Skeletal muscle cell (primary cell): ENCODE measurements around the gene MATN4.

ENCODE experiments used
- DNase-seq: peaks from one replicate; pipeline ENCODE4 v3.0.0-alpha.2; 2010; ENCODE audit warnings: low read depth
- H3K4me3 ChIP-seq: 2 replicates; pipeline ENCODE4 v1.5.1; 2011; ENCODE audit warnings: low read depth, mild to moderate bottlenecking, control low read depth, low read length, moderate library complexity

The MATN4 gene

GRCh38 chr20:45341939-45342854 is 34.1 kb upstream of the MATN4 start:
- no peak for DNase-seq
- H3K4me3 ChIP-seq: no peak overlapping the region

GRCh38 chr20:45341579-45341938 is 33.5 kb upstream of the MATN4 start:
- H3K4me3 ChIP-seq: no peak overlapping the region
- no peak for DNase-seq

DNA sequence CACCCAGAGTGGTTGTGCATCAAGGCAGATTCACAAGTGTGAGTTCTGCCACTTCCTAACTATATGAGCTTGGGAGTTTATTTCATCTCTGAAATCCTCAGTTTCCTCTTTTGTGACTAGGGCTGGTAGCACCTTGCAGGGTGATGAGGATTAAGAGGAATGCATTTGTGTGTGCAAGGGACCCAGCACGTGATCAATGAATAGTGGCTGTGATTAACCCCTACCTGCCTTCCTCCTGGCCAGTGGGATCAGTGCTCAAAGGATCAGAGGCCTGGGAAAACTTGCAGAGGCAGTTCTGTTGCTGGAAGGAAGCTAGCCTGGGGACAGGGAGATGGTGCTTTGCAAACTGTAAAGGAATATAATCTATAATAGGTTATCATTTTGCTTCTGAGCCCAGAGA is 32.9 kb upstream of the MATN4 start:
- no peak overlapping the region for H3K4me3 ChIP-seq
- no peak for DNase-seq

DNA sequence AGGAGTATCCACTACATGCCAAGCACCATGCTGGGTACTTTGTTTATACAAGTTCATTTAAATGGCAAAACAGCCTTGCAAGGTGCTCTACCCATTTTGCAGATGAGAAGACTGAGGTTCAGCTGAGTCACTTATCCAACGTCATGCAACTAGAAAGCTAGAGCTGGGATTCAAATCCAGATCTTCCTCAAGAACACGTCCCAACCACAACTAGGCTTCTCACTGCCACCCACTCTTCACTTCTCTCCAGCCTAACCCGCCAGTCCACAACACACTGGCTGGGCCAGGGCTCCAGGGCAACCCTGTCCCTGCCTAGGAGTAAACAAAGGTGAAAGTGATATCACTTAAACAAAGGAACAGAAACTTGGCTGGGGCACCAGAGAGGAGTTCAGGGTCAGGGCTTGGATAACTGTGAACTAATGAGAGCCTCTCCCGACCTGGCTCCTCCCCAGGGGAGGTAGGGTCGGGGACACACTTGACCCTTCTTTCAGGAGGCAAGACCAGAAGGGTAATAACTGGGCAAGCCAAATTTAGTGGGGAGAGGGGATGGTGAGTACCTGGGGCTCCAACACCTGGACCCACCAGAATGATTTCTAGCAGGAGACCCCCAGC is 32.2 kb upstream of the MATN4 start:
- H3K4me3 ChIP-seq: no peak overlapping the region
- no peak for DNase-seq

GRCh38 chr20:45339799-45340198 is 31.7 kb upstream of the MATN4 start:
- no peak overlapping the region for H3K4me3 ChIP-seq
- DNase-seq: no peak

- no peak for DNase-seq
- H3K4me3 ChIP-seq: no peak overlapping the region
These were observed 31.0 kb upstream of the MATN4 start for GRCh38 chr20:45339084-45339483.

DNA sequence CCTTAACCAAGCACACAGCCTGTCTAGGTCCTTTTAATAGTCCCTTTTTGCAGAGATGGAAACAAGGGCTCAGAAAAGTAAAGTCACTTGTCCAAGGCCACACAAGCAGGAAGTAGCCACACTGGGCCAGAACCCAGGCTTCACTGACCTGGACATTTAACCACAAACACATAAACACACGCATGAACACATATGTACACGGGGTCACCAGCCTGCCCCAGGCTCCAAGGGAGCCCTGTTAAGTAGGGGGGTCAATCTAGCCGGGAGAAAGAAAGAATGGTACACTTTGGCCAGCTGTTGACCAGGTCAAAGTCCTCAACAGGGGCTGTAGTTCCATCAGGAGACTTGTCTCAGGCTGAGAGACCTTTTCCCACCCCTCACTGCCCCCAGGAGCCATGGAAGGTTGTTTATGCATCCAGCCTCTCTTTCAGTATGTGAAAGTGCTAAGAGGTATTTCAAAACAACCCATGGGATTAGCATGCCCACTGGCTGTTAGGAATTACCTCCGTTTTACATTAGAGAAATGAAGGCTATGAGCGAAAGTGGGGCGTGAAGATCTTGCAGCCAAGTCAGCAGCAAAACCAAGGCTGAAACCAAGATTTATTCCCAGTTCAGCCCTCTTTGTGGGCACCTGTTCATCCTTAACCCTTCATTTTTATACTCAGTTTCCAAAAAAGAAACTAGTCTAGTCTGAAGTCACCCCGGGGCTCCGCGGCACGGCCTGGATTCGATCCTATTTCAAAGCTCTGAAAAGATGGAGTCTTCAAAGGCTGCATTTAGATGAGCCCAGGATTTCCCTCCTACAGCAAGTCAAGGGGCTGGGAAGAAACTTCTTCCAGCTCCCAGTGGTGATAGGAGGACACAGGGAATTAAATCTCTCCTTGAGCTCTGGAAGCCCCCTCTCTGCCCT is 30.3 kb upstream of the MATN4 start:
- no peak overlapping the region for H3K4me3 ChIP-seq

DNA sequence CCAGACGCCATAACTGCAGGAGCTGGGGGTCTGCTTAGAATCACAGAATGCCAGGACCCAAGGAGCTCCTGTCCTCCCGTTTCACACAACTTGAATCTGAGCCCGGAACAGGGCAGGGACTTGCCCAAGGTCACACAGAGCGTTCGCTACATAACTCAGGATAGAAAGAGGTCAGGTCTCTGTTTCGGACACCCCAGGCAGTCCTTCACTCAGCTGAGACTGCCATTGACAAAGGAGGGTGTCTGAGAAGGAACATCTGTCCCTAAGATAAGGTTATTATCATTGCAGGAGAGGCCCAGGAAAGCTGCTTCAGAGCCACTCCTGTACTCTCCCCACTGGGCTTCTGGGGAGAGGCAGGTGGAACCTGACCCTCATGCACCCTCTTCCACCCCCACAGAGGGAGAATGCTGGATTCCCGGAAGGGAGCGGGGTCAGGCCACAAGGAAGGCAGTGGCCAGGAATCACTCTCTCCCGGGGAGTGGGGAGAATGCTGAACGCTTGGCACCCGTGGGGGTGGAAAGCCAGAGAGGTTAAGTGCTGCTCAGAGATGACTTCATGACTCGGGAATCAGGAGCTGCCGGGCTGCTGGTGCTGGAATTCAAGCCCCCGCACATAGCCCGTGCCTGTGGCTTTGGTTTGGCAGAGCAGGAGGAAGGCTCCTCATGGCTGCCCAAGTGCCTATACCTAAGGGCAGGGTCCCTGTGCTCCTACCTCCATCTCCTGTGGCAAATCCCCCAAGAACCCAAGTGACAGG is 29.4 kb upstream of the MATN4 start:
- H3K4me3 ChIP-seq: no peak overlapping the region
- peak; percentile 71 for DNase-seq

More for the DNA sequence above, 30.3 kb upstream of the MATN4 start:
- DNase-seq: no peak

DNA sequence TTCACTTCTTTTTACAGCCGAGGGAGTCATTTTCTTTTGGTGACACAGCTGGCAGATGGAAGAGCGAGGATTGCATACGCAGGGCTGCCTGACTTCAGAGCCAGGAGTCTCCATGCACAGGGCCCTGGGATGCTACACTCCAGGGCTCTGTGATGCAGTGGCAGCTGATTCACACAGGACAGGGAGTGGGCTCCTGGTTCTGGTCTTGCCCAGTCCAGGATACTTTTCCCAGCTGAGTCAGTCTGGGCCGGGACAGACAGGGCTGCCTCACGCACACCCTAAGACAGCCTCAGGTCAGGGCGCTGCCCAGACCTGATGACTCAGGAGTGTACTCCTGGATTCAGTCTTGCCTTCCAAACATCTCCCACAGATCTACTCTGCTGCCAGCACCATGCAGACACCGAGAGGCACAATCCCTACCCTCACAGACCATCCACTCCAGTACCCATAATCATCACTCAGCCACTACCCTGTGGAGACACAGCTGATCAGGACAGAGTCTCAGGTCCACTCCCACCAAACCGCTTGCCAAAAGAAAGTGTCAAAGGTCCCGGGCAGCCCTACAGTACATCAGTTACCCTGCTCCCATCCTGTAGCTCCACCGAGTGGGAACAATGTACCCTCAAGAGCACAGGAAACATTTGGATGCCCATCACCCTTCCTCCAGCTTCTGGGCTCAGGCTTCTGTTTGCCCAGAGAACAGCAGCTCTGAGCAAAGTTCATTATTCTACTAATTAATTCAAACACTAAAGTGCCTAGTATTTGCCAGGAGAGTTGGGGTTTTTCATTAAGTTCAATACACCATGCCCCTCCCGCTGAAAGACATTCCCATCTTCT is 28.6 kb upstream of the MATN4 start:
- DNase-seq: peak; percentile 71
- no peak overlapping the region for H3K4me3 ChIP-seq

DNA sequence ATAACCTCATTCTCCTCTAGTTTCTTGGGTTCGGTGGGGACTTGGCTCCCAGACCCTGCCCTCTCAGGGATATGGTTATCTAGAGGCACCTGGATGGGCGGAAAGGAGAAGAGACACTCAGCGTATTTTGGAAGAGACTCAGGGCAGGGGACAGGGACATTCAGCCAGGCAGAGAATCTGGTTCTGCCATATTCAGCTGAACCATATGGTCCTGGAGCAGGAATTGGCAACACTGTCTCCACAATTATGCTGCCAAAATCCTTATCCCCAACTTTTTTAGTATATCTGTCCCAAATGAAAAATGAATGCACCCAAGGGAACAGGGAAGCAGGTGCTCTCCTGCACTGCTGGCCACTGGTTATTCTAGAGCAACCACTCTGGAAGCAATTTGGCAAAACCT is 22.4 kb upstream of the MATN4 start:
- no peak overlapping the region for H3K4me3 ChIP-seq
- no peak for DNase-seq

- no peak overlapping the region for H3K4me3 ChIP-seq
- no peak for DNase-seq
These were observed 21.6 kb upstream of the MATN4 start for GRCh38 chr20:45329497-45330319.

DNA sequence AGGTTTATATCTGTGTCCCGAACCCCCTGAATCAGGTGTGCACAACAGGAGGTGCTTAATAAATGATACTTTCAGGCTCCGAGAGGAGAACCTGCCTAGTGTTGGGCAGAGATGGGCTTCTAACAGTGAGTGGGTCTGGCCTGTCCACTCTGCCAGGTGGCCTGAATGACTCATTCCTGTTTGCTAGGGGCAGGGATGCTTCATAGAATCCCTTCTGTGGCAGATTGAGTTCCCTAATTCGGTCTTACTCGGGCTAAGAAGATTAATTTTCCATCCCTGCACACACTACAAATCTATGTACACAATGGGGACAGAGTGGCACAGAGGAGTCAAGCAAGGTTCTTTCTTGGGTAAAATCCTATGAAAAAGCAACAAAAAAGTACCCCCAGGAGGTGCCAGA is 20.4 kb upstream of the MATN4 start:
- no peak for DNase-seq
- no peak overlapping the region for H3K4me3 ChIP-seq

DNA sequence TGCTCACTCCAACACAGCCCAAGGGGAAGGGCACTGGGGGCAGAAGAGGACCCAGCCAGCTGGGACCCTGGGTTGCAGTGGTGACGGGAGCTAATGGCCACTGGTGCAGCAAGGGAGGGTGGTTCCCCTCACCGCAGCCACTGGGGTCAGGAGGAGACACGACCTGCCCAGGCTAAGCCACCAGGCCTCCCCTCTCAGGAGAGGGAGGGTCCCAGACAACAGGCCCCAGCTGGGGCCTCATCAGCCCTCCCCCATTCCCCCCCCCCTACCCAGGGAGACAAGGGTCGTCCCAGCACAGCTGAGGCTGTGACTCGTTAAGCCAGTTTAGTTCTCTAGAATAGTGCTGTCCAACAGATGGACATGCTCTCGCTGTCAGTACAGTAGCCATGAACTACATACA is 17.3 kb upstream of the MATN4 start:
- H3K4me3 ChIP-seq: no peak overlapping the region
- no peak for DNase-seq

- no peak overlapping the region for H3K4me3 ChIP-seq
- no peak for DNase-seq
These were observed 15.6 kb upstream of the MATN4 start for GRCh38 chr20:45323731-45324130.

GRCh38 chr20:45322952-45323383 is 14.9 kb upstream of the MATN4 start:
- no peak overlapping the region for H3K4me3 ChIP-seq
- no peak for DNase-seq

- H3K4me3 ChIP-seq: no peak overlapping the region
- DNase-seq: no peak
These were observed 13.0 kb upstream of the MATN4 start for GRCh38 chr20:45320948-45321595.

DNA sequence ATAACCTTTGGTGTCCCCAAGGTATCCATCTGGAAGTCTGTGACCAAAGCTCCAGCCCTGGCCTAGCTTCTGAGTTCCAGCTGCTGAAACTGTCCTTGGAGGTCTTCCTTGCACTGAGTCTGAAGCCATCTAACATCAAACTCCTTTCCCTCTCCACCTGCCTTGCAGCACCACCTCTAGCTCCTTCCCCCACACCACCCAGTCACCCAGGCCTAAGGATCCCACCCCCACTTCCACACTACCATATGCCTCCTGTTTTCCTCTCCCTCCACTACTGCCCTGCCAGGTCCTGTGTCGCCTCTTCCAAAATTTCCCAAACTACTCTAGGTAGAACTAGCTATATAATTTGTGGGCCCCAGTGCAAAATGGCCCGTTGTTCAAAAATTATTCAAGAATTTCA is 10.8 kb upstream of the MATN4 start:
- no peak for DNase-seq
- no peak overlapping the region for H3K4me3 ChIP-seq
